RWPE1 (cell line): ENCODE results near the gene CEBPE.
A peak's percentile ranks its signal among the peaks of the same experiment; 100 is the strongest.

Experiments
- CTCF ChIA-PET: fragments of 350-600 bp; sonication (Branson Sonifier 250); formaldehyde crosslinking; extraction: SDS; loops from one replicate; lab custom pipeline; 2021; lab: Yijun Ruan, JAX
- POLR2A ChIA-PET: fragments of 400-600 bp; formaldehyde crosslinking; extraction: SDS; loops from one replicate; lab custom pipeline; 2020; ENCODE audit warnings: antibody characterized with exemption; ENCODE audit not compliant: low non-redundant PET; lab: Yijun Ruan, JAX
- DNase-seq: peaks from one replicate; pipeline ENCODE4 v3.0.0; 2012; ENCODE audit warnings: low spot score
- H3K27ac ChIP-seq: fragments of 450-650 bp; 2 replicates; pipeline ENCODE4 v1.5.1; 2017
- TF ChIP-seq, protein P1 (sequence below): fragments of 450-650 bp; conservative IDR thresholded peaks from 2 replicates; pipeline ENCODE4 v1.5.1; 2017; ENCODE audit warnings: low read depth, mild to moderate bottlenecking

CEBPE gene

DNA sequence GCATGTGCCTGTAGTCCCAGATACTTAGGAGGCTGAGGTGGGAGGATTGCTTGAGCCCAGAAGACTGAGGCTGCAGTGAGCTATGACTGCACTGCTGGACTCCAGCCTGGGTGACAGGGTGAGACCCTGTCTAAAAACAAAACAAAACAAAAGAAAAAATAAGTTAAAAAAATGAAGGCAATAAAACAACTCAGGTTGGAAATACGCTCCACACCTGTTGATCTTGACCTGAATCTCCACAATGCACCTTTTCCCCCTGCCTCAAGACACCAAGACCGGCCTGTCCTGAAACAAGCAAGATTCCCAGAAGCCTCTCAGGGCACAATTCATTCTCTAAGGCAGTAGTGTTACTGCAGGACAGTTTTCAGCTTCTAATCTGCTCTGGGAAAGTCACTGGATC lies 20.8 kb upstream of the CEBPE start:
- no peak for DNase-seq
- peak overlapping the region; percentile 93 for H3K27ac ChIP-seq
- ChIA-PET POLR2A (no interaction called here), CTCF (no interaction called here)
- TF ChIP-seq, protein P1, sequence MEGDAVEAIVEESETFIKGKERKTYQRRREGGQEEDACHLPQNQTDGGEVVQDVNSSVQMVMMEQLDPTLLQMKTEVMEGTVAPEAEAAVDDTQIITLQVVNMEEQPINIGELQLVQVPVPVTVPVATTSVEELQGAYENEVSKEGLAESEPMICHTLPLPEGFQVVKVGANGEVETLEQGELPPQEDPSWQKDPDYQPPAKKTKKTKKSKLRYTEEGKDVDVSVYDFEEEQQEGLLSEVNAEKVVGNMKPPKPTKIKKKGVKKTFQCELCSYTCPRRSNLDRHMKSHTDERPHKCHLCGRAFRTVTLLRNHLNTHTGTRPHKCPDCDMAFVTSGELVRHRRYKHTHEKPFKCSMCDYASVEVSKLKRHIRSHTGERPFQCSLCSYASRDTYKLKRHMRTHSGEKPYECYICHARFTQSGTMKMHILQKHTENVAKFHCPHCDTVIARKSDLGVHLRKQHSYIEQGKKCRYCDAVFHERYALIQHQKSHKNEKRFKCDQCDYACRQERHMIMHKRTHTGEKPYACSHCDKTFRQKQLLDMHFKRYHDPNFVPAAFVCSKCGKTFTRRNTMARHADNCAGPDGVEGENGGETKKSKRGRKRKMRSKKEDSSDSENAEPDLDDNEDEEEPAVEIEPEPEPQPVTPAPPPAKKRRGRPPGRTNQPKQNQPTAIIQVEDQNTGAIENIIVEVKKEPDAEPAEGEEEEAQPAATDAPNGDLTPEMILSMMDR: no peak

DNA sequence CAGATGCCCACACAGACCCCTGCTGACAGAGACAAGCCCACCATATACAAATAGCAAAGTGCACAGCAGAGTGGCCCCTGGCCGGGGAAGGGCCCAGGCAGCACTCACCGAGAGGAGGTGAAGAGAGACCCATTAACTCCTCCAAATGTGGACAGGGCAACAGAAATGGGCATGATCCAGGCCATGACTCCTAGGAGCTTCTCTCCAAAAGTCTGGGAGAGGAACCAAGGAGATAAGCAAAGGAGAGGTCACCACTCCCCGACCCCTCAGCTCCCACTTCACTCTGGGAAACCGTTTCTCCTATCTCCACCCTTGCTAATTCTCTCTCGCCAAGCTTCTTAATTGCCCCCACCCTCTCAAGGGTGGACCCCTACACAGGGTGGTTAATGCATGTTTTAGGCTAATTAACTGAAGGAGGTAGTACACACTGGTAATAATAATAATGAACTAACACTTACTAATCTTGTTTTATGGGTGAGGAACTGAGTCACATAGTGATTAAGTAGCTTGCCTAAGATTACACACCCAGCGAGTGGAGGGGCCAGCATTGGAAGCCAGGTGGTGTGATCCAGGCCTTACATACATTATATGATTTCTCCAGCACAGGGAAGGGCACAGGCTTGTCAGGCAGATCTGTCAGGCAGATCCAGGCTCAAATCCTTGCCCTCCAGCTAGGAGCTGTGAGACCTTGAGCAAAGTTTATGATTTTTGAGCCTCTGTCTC lies 18.9 kb upstream of the CEBPE start:
- POLR2A ChIA-PET: interaction anchor here (0.7 to 0.8 kb wide), 2 partner anchors 17 to 44 kb away, joined by 4 to 5 read pairs; no protein-coding TSS in a partner anchor
- TF ChIP-seq, protein P1: no peak
- peak overlapping the region; percentile 93 for H3K27ac ChIP-seq
- DNase-seq: peak; percentile 73
- CTCF ChIA-PET: interaction anchor here (0.7 kb wide), 1 partner anchor 16 kb away, joined by 6 read pairs; no protein-coding TSS in a partner anchor

DNA sequence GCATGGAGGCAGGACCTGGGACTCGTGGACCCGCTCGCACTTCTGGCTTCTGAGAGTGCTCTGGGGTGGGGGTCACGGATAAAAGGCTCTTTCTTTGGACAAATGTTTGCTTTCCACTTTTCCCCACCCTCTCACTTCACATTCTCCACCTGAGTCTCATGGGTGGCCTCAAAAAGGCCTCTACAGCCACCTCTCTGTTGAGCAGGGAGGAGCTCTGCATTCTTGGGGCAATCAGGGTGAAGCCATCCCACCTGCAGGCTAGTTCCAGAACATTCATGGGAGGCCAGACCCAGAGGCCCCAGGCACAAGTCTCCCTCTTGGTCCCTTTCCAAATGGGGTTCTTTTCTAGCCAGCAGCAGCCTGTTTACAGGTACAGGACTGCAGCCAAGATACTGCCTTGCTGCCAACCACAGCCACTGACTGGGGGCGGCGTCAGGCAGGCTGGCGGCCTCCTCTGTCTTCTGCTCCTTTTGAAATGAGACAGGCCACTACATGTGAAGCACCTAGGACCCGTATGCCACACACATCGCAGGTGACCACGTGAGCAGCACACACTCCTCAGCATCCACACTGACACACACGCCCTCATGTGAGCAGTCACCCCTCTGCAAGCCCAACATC lies 18.2 kb upstream of the CEBPE start:
- DNase-seq: peak; percentile 52
- TF ChIP-seq, protein P1: no peak
- CTCF ChIA-PET: interaction anchor here (0.6 to 1.7 kb wide), 3 partner anchors 16 to 162 kb away, joined by 3 to 6 read pairs (median 4); no protein-coding TSS in a partner anchor
- POLR2A ChIA-PET: no interaction called here
- peak overlapping the region; percentile 93 for H3K27ac ChIP-seq

DNA sequence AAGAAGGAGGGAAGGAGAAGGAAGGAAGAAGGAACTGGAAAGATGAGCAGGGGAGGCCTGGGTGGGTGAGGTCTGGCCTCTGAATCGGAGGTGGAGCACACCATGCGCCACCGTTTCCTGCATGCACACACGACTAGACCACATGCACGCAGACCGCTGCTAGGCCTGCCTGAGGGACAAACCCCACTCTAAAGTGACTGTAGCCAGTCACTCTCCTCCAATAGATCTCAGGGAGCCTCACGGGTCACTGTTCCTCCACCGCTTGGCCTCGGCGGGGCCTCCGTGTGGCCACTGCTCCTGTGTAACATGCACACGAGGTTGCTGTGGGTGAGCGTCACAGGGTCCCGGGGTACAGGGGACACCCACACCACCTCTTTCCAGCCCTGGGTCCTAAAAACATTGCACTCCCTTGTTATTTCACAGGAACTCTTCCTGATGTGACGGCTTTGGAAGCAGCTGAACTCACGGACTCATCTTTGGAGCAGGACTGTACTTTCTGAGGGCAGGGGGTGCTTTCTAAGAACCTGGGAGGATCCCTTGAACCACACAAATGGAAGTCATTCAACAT lies 17.6 kb upstream of the CEBPE start:
- TF ChIP-seq, protein P1: no peak
- no peak for DNase-seq
- H3K27ac ChIP-seq: peak overlapping the region; percentile 93
- POLR2A ChIA-PET: no interaction called here
- CTCF ChIA-PET: interaction anchor here (0.6 to 1.7 kb wide), 2 partner anchors 36 to 163 kb away, joined by 3 to 4 read pairs; no protein-coding TSS in a partner anchor

DNA sequence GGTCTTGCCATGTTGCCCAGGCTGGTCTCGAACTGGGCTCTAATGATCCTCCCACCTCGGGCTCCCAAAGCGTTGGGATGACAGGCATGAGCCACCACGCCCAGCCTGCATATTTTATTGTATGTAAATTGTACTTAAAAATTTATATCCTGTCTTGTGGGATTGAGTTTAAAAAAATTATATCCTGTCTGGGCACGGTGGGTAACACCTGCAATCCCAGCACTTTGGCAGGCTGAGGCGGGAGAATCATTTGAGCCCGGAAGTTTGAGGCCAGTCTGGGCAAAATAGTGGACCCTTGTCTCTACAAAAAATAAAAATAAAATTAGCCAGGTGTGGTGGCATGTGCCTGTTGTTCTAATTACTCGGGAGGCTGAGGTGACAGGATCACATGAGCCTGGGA lies 13.9 kb upstream of the CEBPE start:
- ChIA-PET POLR2A (no interaction called here), CTCF (interaction anchor here (1.3 kb wide), 1 partner anchor 12 kb away, joined by 4 read pairs; no protein-coding TSS in a partner anchor)
- TF ChIP-seq, protein P1: no peak
- DNase-seq: no peak
- H3K27ac ChIP-seq: peak overlapping the region; percentile 79

DNA sequence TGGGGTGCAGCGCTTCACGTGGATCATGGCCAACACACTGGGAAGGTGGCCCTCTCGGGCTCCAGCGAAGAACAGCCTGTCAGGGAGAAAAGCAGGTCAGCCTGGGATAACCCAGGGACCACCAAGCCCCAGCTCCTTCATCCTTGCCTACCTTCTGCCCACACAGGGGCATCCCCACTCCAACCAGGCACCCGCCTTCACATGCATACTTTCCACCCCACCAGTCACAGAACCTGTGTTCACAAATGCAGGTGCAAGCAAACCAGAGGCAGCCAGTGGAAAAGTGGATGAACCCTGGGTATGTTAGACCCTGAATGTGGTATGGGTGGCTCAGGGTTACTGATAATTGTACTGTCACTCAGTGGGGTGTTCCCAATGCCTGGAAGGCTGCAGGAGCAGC lies 12.4 kb upstream of the CEBPE start:
- no peak for DNase-seq
- TF ChIP-seq, protein P1: no peak
- peak overlapping the region; percentile 79 for H3K27ac ChIP-seq
- POLR2A ChIA-PET: no interaction called here
- CTCF ChIA-PET: interaction anchor here (0.5 to 1.1 kb wide), 3 partner anchors 11 to 55 kb away, joined by 3 to 4 read pairs (median 3); no protein-coding TSS in a partner anchor
